Sciatic nerve (tissue), 1 donor: Measurements from ENCODE around the gene OR2T11. TPM values are rescaled to one million over a fixed set of nuclear protein-coding genes. Genes with fewer than 3 reads are reported as not detected.

Source experiments
- total RNA-seq: library from RNA; stranded (reverse); fragmentation: NEBNext Ultra II Directional; extraction: Animal tissue kit (Norgen Biotek cat#: 25700); gene quantifications from one replicate; pipeline ENCODE4 v1.2.1, GENCODE V29; 2021
- donor health status: DM: no; HTN: no; CAD: no.

Gene OR2T11
- total RNA-seq, 1 donor from 2014 or later, result not detected

Other genes with a start within 250 kb of the OR2T11 start
- gene OR2T1, start 232.0 kb downstream of the OR2T11 start, total RNA-seq, result not detected
- not detected for gene OR2T2, start 189.5 kb downstream of the OR2T11 start, total RNA-seq
- not detected for gene OR2T3, start 161.7 kb downstream of the OR2T11 start, total RNA-seq
- gene OR2T5, start 146.5 kb downstream of the OR2T11 start, total RNA-seq, result not detected
- gene OR2G6, start 127.0 kb downstream of the OR2T11 start, total RNA-seq, result not detected
- gene OR2T29, start 72.3 kb downstream of the OR2T11 start, total RNA-seq, result not detected
- gene OR2T34, start 60.3 kb downstream of the OR2T11 start, total RNA-seq, result not detected
- not detected for gene OR2T10, start 37.4 kb downstream of the OR2T11 start, total RNA-seq
- gene OR2T35, start 10.2 kb upstream of the OR2T11 start, total RNA-seq, result not detected
- not detected for gene OR2T27, start 20.4 kb upstream of the OR2T11 start, total RNA-seq
- gene OR14I1, start 67.7 kb upstream of the OR2T11 start, total RNA-seq, result not detected
- gene LYPD8, start 120.7 kb upstream of the OR2T11 start, total RNA-seq, result not detected
- 19.7 TPM for gene SH3BP5L, start 190.8 kb upstream of the OR2T11 start, total RNA-seq
- gene ZNF672, start 203.1 kb upstream of the OR2T11 start, total RNA-seq, result 27.6 TPM
- 46.4 TPM for gene ZNF692, start 224.0 kb upstream of the OR2T11 start, total RNA-seq